Measurements from ENCODE around the gene PLB1.

GRCh38 chr2:28582152-28582551 lies 86.3 kb downstream of the PLB1 start:
- TF ChIP-seq CTCF (IDR thresholded peaks at IDR 0.05; ENCODE audit: poor library complexity) (no peak), EZH2 (IDR thresholded peaks at IDR 0.05; ENCODE audit: borderline replicate concordance) (no peak)
